Stimulated activated CD8-positive, alpha-beta memory T cell treated with anti-CD3 and anti-CD28 coated beads, Interleukin-2, amount 100 ng/mL, for 1 hour (primary cell): ENCODE results near the gene EIPR1.
A peak's percentile ranks its signal among the peaks of the same experiment; 100 is the strongest.
"Not testable (repeated sequence)": the region's sequence is repeated elsewhere in the genome, so short reads cannot be mapped to it uniquely, and the experiment has no call there.

Experiments
- DNase-seq, 2 donors: peaks; one replicate each; pipeline ENCODE4 v3.0.0-alpha.2; 2020; ENCODE audit warnings: low read depth in 2 of 2

Gene EIPR1

DNA sequence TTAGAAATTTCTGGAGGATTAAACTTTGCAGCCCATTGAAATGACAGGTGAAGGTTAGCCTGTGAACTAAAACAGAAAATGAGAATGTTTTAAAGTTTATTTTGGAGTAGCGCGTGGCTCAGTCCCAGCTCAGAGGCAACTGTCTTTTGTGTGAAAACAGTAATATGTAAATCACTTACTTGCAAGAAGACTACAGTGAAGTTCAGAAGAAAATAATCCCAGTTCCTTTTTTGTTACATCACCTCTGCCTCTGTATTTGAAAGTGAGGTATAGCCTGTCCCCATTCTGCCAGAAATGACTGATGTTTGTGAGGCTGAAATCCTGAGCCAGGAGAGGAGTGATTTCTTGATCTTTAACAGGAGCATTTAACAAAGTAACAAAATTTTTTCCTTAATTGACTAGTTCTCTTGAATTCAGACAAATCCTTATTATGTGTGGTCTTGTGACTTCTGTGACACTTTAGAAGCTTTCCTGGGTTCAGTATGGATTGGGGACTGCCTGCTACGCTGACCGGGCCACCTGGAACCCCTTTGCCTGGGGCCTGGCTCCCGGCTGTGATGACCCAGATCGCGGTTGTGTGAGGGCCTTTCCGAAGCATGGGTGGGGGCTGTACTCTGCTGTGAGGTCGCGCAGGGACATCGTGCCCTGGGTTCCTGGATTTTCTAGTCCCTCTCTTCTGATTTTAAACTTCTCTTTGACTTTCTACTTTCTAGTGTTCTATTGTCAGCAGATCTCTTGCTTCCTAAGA, 26.1 kb upstream of the EIPR1 start:
- DNase-seq: no peak

DNA sequence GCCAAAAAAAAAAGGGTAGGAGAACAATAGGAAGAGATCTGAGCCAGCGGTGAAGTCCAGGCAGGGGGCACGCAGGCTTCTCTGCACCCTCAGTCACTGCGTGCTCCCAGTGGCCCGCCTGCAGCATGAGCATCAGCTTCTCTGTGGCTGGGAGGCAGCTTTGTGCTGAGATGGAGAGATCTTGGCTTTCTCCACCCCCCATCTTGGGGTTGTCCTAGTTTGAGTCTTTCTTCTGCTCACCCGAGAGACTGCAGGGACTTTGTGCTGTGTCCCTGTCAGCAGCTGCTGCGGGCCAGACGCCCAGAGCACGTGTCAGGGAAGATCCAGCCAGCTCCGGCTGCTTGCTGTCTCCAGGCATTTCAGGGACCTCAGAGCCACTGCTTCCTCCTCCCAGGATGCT, 22.2 kb upstream of the EIPR1 start:
- no peak for DNase-seq

- DNase-seq: no peak
Observed at GRCh38 chr2:3399381-3399780, 21.8 kb upstream of the EIPR1 start.

DNA sequence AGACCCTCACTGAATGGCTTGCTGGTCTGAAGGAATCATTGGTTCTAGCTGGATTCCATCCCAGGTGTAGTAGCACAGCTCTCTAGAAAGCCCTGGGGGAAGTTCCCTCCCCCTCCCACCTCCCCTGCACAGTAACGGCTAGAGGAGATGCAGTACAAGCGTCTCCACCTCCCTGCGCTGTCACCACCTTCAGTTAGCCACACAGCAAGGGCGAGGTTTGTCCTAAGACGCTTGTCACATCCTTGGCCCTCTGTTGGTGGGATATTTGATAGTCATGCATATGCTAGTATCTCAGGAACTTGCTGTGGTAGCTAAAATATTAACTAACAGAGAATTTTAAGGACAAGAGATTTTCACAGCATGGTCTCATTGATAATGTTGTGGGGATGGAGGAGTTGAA, 21.2 kb upstream of the EIPR1 start:
- DNase-seq: no peak

- DNase-seq: no peak
Observed at GRCh38 chr2:3396920-3397559, 19.4 kb upstream of the EIPR1 start.

GRCh38 chr2:3392216-3392615, 14.6 kb upstream of the EIPR1 start:
- no peak for DNase-seq

GRCh38 chr2:3390041-3390440, 12.4 kb upstream of the EIPR1 start:
- DNase-seq: no peak

- DNase-seq: no peak
Observed at GRCh38 chr2:3389193-3389592, 11.6 kb upstream of the EIPR1 start.

- DNase-seq: no peak
Observed at GRCh38 chr2:3388412-3388738, 10.8 kb upstream of the EIPR1 start.

GRCh38 chr2:3387644-3388411, 10.2 kb upstream of the EIPR1 start:
- DNase-seq: no peak

DNA sequence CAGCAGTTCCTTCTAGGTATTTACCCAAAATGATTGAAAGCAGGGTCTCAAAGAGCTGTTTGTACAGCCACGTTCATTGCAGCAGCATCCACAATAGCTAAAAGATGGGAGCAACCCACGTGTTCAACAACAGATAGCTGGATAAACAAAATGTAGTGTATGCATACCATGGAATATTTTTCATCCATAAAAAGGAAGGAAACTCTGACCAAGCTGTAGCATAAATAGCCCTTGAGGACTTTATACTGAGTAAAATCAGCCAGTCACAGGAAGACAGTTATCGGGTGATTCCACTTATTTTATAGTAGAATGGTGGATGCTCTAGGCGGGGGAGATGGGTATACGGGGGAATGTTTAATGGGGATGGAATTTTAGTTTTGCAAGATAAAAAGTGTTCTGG, 9.4 kb upstream of the EIPR1 start:
- no peak for DNase-seq

- DNase-seq: no peak
Observed at GRCh38 chr2:3386448-3386958, 8.9 kb upstream of the EIPR1 start.

GRCh38 chr2:3379647-3380534, 2.3 kb upstream of the EIPR1 start, which contains the start of gene TRAPPC12:
Gene TRAPPC12 (plus strand): TSS chr2:3379694. CDS start chr2:3387624, 7,930 bp downstream.
- peak; percentile 83 to 89 for DNase-seq

GRCh38 chr2:3379339-3379646, 1.7 kb upstream of the EIPR1 start:
- no peak for DNase-seq

DNA sequence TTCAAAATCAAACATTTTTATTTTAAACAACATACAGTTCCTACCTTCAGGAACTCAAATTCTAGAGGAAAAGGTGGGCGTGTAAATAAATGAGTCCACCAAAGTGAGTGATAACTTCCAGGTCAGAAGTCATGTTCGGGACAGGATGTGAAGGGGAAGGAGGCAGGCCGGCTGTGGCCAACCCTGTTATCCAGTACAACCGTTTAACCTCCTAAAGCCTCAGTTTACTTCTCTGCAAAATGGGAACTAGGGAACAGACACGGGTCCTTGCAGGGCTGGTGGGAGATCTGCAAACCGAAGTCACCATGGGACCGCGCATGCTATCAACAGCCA, 373 bp downstream of the EIPR1 start:
- DNase-seq: no peak

DNA sequence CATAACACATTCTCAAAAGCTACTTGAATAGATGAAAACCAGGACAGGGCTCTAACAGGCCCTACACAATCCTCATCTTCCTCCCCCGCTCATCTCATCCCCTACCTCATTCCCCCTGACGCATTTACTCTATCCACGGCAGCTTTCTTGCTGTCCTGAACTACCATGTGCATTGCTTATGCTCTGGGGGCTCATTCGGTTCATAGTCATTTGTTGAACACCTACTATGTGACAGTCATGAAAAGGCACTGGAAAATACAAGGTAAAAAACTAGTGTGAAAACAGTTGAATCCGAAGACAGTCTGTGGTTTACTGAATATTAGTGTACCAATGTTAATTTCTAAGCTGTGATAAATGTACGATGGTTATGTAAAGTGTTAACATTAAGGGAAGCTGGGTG, 797 bp downstream of the EIPR1 start:
- no peak for DNase-seq

DNA sequence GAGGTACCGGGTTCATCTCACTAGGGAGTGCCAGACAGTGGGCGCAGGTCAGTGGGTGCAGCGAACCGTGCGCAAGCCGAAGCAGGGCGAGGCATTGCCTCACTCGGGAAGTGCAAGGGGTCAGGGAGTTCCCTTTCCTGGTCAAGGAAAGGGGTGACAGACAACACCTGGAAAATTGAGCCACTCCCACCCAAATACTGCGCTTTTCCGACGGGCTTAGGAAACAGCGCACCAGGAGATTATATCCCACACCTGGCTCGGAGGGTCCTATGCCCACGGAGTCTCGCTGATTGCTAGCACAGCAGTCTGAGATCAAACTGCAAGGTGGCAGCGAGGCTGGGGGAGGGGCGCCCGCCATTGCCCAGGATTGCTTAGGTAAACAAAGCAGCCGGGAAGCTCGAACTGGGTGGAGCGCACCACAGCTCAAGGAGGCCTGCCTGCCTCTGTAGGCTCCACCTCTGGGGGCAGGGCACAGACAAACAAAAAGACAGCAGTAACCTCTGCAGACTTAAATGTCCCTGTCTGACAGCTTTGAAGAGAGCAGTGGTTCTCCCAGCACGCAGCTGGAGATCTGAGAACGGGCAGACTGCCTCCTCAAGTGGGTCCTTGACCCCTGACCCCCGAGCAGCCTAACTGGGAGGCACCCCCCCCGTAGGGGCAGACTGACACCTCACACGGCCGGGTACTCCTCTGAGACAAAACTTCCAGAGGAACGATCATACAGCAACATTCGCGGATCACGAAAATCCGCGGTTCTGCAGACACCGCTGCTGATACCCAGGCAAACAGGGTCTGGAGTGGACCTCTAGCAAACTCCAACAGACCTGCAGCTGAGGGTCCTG, 8.1 kb downstream of the EIPR1 start:
- DNase-seq: not testable (repeated sequence)

GRCh38 chr2:3368261-3368722, 9.3 kb downstream of the EIPR1 start:
- DNase-seq: no peak

DNA sequence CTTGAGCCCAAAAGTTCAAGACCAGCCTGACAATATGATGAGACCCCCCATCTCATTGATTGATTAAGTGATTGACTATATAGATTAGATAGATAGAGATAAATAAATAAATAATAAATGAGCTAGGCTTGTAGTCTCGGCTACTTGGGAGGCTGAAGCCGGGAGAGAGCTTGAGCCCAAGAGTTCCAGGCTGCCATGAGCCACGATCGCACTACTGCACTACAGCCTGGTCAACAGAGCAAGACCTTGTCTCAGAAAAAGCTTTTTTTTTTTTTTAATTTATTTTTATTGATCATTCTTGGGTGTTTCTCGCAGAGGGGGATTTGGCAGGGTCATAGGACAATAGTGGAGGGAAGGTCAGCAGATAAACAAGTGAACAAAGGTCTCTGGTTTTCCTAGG, 12.4 kb downstream of the EIPR1 start:
- DNase-seq: no peak

DNA sequence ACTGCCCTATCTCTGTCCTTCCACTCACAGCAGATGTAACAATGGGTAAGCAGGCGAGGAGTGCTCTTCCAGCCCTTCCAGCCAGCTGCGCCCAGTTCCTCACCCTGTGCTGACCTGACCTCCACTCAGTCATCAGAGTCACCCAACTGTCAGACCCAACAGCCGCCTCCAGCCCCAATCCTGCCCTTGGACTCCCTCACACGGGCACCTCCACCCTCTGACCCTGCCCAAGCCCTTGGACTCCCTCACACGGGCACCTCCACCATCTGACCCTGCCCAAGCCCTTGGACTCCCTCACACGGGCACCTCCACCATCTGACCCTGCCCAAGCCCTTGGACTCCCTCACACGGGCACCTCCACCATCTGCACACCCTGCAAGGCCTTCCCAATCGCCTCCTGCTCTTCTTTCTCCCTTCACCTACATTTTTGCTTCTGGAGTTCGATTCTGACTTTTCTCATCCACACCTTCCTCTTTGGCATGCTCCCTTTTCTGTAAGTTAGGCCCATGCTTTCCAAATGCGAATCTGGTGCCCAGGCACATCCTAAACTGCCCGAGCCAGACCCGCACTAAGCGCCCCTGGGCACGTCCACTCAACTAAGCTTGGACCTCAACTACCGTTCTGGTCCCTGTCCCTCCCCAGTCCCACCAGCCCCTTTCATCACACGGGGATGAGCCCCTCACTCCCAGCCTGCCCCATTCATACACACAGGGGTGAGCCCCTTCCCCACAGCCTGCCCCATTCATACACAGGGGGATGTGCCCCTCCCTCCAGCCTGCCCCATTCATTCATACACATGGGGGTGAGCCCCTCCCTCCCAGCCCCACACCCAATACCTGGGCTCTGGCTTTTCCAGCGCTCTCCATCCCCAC, 15.9 kb downstream of the EIPR1 start:
- no peak for DNase-seq
